ENCODE data around the gene SPINT1. TPM values are rescaled to one million over a fixed set of nuclear protein-coding genes. Genes with fewer than 3 reads are reported as not detected.

The SPINT1 gene
- total RNA-seq, 2 experiments from 2014 or later: 1.7 to 2.9 TPM

DNA sequence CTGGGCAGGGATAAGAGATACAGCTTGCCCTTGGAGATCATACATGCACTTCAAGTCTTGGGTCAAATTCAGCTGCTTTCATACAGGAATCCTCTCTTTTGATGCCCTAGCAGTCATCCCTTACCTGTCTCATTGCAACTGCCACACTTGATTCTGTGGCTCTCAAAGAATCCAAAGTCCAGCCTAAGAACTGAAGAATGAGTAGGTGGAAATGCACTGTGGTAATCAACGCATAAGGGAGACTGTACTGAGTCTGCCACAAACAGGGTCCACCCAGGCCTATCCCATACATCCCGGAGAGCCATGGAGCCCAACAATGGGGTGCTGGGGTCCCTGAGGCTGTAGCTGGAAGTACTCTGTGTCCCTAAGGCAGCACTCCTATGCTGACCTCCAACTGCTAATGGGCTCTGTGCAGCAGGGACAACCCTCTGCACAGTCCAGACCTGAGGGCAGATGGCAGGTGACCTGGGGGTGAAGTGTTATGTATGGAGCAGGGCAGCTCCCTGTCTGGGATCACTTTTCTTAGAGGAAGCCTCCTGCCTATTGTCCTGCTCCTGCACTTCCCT lies 48.7 kb downstream of the SPINT1 start:
- peaks cover 37% of the 10 kb centered on the region for H3K4me1 Mint-ChIP-seq
- no peaks in the 10 kb centered on the region for H3K9me3 Mint-ChIP-seq
- no peak for DNase-seq
- H3K36me3 Mint-ChIP-seq (ENCODE audit: low read depth): peaks cover 12% of the 10 kb centered on the region
- peaks cover 4% of the 10 kb centered on the region for H3K27me3 Mint-ChIP-seq
- POLR2A ChIA-PET: no interaction called here
- H3K4me3 Mint-ChIP-seq: no peak overlapping the region
- H3K27ac Mint-ChIP-seq: no peak overlapping the region
- CTCF ChIA-PET: interaction anchor here (0.6 to 5.8 kb wide), 18 partner anchors 10 to 303 kb away, joined by 3 to 72 read pairs (median 4); partner anchors contain the start of gene RAD51

DNA sequence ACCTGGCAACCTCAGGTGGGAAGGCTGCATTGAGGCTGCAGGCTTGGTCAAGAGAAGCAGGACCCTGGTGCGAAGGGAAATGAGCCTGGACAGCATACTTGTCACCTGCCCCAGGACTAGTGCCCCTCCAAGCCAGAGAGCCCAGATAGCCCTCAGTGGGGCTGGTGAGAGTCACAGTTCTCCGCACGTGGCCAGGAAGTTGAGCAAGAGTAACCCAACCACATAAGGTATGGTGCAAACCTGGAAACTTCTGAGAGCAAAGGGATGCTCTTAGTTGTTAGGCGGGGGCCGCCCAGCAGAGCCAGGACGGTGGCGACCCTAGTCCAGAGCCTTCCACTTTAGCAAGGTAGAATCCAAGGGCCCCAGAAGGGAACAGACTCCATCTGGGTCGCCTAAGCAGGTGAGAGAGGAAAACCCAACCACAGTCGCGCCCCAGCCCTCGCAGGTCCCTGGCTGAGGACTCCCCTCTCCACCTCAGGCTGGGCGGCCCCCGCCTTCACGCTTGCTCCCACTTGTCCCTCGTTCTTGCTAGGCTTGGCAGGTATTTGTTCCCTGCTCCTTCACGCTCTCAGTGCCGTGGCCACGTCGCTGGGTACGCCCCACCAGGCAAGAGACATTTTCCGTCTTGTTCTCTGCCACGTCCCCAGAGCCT lies 49.3 kb downstream of the SPINT1 start:
- H3K27ac Mint-ChIP-seq: no peak overlapping the region
- peaks cover 14% of the 10 kb centered on the region for H3K36me3 Mint-ChIP-seq (ENCODE audit: low read depth)
- ChIA-PET POLR2A (no interaction called here), CTCF (interaction anchor here (0.8 to 7.6 kb wide), 19 partner anchors 10 to 375 kb away, joined by 3 to 165 read pairs (median 10); partner anchors contain the start of genes C15orf62 and SPINT1)
- DNase-seq: no peak
- H3K4me1 Mint-ChIP-seq: peaks cover 39% of the 10 kb centered on the region
- peak overlapping the region; percentile 100 for H3K4me3 Mint-ChIP-seq
- H3K27me3 Mint-ChIP-seq: peaks cover 4% of the 10 kb centered on the region
- H3K9me3 Mint-ChIP-seq: no peaks in the 10 kb centered on the region

DNA sequence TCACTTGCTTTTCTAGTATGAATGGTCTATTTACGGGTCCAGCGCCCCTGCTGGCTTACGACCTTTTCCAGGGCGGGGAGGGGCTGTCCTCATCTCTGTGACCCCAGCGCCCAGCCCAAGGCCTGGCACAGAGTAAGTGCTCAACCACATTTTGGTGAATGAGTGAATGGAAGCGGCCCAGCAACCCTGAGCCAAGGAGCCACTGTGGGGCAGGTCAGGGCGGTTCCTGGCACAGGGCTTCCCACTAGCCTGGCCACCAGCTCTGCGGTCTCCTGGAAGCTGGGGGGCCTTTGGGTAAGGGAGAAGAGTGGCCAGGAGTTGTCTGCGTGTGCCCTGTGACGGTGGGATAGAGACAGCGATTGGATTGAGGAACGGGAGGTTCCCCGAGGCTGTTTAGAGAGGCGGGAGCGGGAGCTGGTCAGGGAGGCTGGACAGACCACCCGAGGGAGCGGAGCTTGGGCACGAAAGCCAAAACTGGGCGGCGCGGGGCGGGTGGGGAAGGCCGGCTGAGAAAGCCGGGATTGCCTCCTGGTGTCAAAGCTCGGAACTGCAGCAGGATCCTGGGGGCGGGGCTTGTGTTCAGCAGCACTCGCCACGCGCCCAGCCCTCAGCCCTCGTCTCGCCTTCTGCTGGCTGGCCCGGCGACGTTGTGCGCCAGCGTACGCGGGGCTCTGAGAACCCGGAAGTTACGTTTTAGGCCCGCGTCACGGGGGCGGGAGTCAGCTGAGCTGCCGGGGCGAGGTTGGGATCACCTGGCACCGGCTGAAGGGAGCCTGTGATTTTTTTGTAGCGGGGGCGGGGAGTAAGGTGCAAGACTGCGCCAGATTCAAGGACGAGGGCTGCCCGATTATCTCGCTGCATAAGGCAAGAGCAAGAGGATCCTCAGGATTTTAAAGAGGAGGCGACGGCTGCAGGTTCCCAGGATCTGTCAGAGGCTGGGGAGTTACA lies 50.2 kb downstream of the SPINT1 start, which contains the start of gene VPS18:
VPS18 (plus strand) TSS at position 718 of the 948 bp plus-strand sequence. CDS start 319 bp downstream, outside the sequence.
- ChIA-PET CTCF (interaction anchor here (0.5 to 7.6 kb wide), 44 partner anchors 9 to 1076 kb away, joined by 3 to 165 read pairs (median 4); partner anchors contain the start of genes C15orf62, CHP1, RAD51 and SPINT1), POLR2A (interaction anchor here (0.6 to 1.9 kb wide), 3 partner anchors 13 to 305 kb away, joined by 4 to 15 read pairs (median 7); no protein-coding TSS in a partner anchor)
- Mint-ChIP-seq H3K36me3 (ENCODE audit: low read depth) (peaks cover 15% of the 10 kb centered on the region), H3K4me1 (peaks cover 39% of the 10 kb centered on the region), H3K4me3 (peak within 1 kb of the TSS; percentile 100), H3K9me3 (no peaks in the 10 kb centered on the region), H3K27me3 (peaks cover 4% of the 10 kb centered on the region), H3K27ac (peak within 1 kb of the TSS; percentile 99)
- DNase-seq: peak; percentile 98

- H3K4me3 Mint-ChIP-seq: peak overlapping the region; percentile 100
- DNase-seq: peak; percentile 74
- no peaks in the 10 kb centered on the region for H3K9me3 Mint-ChIP-seq
- ChIA-PET POLR2A (interaction anchor here (1.4 to 1.9 kb wide), 2 partner anchors 12 to 37 kb away, joined by 4 to 15 read pairs; no protein-coding TSS in a partner anchor), CTCF (interaction anchor here (0.6 to 7.6 kb wide), 46 partner anchors 9 to 1077 kb away, joined by 3 to 165 read pairs (median 4); partner anchors contain the start of genes C15orf62, CHP1, GCHFR and NUSAP1)
- peaks cover 16% of the 10 kb centered on the region for H3K36me3 Mint-ChIP-seq (ENCODE audit: low read depth)
- H3K27me3 Mint-ChIP-seq: peaks cover 4% of the 10 kb centered on the region
- H3K27ac Mint-ChIP-seq: peak overlapping the region; percentile 99
- H3K4me1 Mint-ChIP-seq: peaks cover 39% of the 10 kb centered on the region
Measured at GRCh38 chr15:40894681-40895448, 51.0 kb downstream of the SPINT1 start.

GRCh38 chr15:40899536-40900207 lies 55.8 kb downstream of the SPINT1 start:
- Mint-ChIP-seq H3K36me3 (ENCODE audit: low read depth) (peaks cover 30% of the 10 kb centered on the region), H3K4me1 (peaks cover 43% of the 10 kb centered on the region), H3K27me3 (no peaks in the 10 kb centered on the region), H3K9me3 (no peaks in the 10 kb centered on the region), H3K4me3 (no peak overlapping the region), H3K27ac (no peak overlapping the region)
- no peak for DNase-seq
- POLR2A ChIA-PET: no interaction called here
- CTCF ChIA-PET: interaction anchor here (0.6 to 7.6 kb wide), 2 partner anchors 15 to 44 kb away, joined by 4 to 165 read pairs; no protein-coding TSS in a partner anchor

- DNase-seq: no peak
- ChIA-PET CTCF (interaction anchor here (0.6 to 7.6 kb wide), 4 partner anchors 16 to 311 kb away, joined by 3 to 165 read pairs (median 4); no protein-coding TSS in a partner anchor), POLR2A (interaction anchor here (0.5 kb wide), 1 partner anchor 73 kb away, joined by 3 read pairs; no protein-coding TSS in a partner anchor)
- Mint-ChIP-seq H3K27me3 (no peaks in the 10 kb centered on the region), H3K36me3 (ENCODE audit: low read depth) (peaks cover 27% of the 10 kb centered on the region), H3K27ac (no peak overlapping the region), H3K4me1 (peaks cover 38% of the 10 kb centered on the region), H3K4me3 (no peak overlapping the region), H3K9me3 (no peaks in the 10 kb centered on the region)
Measured at GRCh38 chr15:40900256-40901052, 56.6 kb downstream of the SPINT1 start.

- Mint-ChIP-seq H3K36me3 (ENCODE audit: low read depth) (peaks cover 26% of the 10 kb centered on the region), H3K4me1 (peaks cover 34% of the 10 kb centered on the region), H3K9me3 (no peaks in the 10 kb centered on the region), H3K27me3 (no peaks in the 10 kb centered on the region), H3K27ac (no peak overlapping the region), H3K4me3 (no peak overlapping the region)
- DNase-seq: no peak
- CTCF ChIA-PET: interaction anchor here (1.1 to 7.6 kb wide), 3 partner anchors 16 to 104 kb away, joined by 3 to 165 read pairs (median 4); no protein-coding TSS in a partner anchor
- POLR2A ChIA-PET: interaction anchor here (0.5 kb wide), 1 partner anchor 73 kb away, joined by 3 read pairs; no protein-coding TSS in a partner anchor
Measured at GRCh38 chr15:40901053-40901443, 57.2 kb downstream of the SPINT1 start.

DNA sequence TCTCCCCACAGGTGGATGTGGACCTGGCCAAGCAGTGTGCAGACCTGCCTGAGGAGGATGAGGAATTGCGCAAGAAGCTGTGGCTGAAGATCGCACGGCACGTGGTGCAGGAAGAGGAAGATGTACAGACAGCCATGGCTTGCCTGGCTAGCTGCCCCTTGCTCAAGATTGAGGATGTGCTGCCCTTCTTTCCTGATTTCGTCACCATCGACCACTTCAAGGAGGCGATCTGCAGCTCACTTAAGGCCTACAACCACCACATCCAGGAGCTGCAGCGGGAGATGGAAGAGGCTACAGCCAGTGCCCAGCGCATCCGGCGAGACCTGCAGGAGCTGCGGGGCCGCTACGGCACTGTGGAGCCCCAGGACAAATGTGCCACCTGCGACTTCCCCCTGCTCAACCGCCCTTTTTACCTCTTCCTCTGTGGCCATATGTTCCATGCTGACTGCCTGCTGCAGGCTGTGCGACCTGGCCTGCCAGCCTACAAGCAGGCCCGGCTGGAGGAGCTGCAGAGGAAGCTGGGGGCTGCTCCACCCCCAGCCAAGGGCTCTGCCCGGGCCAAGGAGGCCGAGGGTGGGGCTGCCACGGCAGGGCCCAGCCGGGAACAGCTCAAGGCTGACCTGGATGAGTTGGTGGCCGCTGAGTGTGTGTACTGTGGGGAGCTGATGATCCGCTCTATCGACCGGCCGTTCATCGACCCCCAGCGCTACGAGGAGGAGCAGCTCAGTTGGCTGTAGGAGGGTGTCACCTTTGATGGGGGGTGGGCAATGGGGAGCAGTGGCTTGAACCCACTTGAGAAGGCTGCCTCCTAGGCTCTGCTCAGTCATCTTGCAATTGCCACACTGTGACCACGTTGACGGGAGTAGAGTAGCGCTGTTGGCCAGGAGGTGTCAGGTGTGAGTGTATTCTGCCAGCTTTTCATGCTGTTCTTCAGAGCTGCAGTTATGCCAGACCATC lies 59.0 kb downstream of the SPINT1 start:
- peaks cover 41% of the 10 kb centered on the region for H3K4me1 Mint-ChIP-seq
- H3K4me3 Mint-ChIP-seq: no peak overlapping the region

GRCh38 chr15:40904552-40905201 lies 60.8 kb downstream of the SPINT1 start:
- no peak for DNase-seq
- POLR2A ChIA-PET: no interaction called here
- peaks cover 17% of the 10 kb centered on the region for H3K36me3 Mint-ChIP-seq (ENCODE audit: low read depth)
- H3K4me1 Mint-ChIP-seq: peaks cover 45% of the 10 kb centered on the region
- no peaks in the 10 kb centered on the region for H3K27me3 Mint-ChIP-seq
- no peak overlapping the region for H3K4me3 Mint-ChIP-seq
- CTCF ChIA-PET: interaction anchor here (0.5 to 5.7 kb wide), 28 partner anchors 10 to 688 kb away, joined by 3 to 39 read pairs (median 4); partner anchors contain the start of genes CHAC1, DLL4, ITPKA and VPS18
- no peak overlapping the region for H3K27ac Mint-ChIP-seq
- H3K9me3 Mint-ChIP-seq: no peaks in the 10 kb centered on the region

More for the DNA sequence above, 59.0 kb downstream of the SPINT1 start:
- Mint-ChIP-seq H3K9me3 (no peaks in the 10 kb centered on the region), H3K27ac (peak overlapping the region; percentile 83), H3K27me3 (no peaks in the 10 kb centered on the region), H3K36me3 (ENCODE audit: low read depth) (peaks cover 19% of the 10 kb centered on the region)
- CTCF ChIA-PET: interaction anchor here (0.5 to 5.7 kb wide), 30 partner anchors 8 to 1523 kb away, joined by 3 to 39 read pairs (median 4); partner anchors contain the start of genes CHP1, EXD1, RHOV and VPS18
- POLR2A ChIA-PET: interaction anchor here (0.6 kb wide), 1 partner anchor 377 kb away, joined by 3 read pairs; no protein-coding TSS in a partner anchor
- no peak for DNase-seq

All from activated CD4-positive, alpha-beta T cell treated with anti-CD3 and anti-CD28 coated beads, Interleukin-2, amount 10 ng/mL, durations not matched to agents 7 days and 5 days (primary cell).